Tibial nerve (tissue), 4 donors: ENCODE measurements around the gene TXNL1.

Experiments used
- CTCF ChIP-seq, 5 experiments: fragments of 200-600 bp in 3 of 5; fragments of 450-650 bp in 2 of 5; sonication (generic) in 3 of 5; IDR thresholded peaks; one replicate each; pipeline ENCODE4 v1.5.1; 2016 to 2019; ENCODE audit warnings: antibody characterized with exemption in 5 of 5, mild to moderate bottlenecking in 3 of 5, moderate library complexity in 2 of 5
- EP300 ChIP-seq, 2 donors: sonication (generic); formaldehyde crosslinking; IDR thresholded peaks; one replicate each; pipeline ENCODE4 v1.6.1; 2017; ENCODE audit warnings: antibody characterized with exemption in 2 of 2, mild to moderate bottlenecking in 1 of 2
- POLR2A ChIP-seq, 2 donors: fragments of 450-650 bp; IDR thresholded peaks; one replicate each; pipeline ENCODE4 v1.6.1; 2017; ENCODE audit warnings: antibody characterized with exemption in 2 of 2, mild to moderate bottlenecking in 2 of 2, moderate library complexity in 2 of 2

- no peak for TF ChIP-seq CTCF (IDR thresholded peaks at IDR 0.05)
- TF ChIP-seq POLR2A (IDR thresholded peaks at IDR 0.05): no peak
- TF ChIP-seq EP300 (IDR thresholded peaks at IDR 0.05): no peak
Measured at GRCh38 chr18:56676639-56677038, 38.2 kb upstream of the TXNL1 start.
